GM18868 (cell line): ENCODE data around the gene MAMLD1.

Experiments
- ATAC-seq: cut with Tn5 transposase; IDR thresholded peaks from one replicate; pipeline ENCODE4 v1.9.1; 2021; ENCODE audit warnings: mild to moderate bottlenecking, moderate library complexity; ENCODE audit not compliant: unreplicated experiment

The MAMLD1 gene

DNA sequence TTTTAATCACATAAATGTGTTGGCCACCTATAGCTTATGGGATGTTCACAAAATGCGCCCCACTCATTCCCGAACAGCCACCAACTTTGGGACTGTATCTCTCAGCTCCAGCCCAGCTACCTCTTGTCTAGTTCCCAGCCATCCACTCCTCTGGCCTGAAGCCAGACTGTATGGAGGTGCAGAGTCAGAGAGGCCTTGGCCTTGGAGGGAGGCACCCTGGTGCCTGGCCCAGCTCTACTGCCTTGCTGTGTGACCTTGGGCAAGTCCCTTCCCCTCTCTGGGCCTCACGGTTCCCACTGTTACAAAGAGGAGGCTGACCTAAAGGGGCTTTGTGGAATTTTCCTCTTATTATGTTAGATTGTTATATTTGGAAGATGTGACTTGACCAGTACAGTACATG lies 13.9 kb downstream of the MAMLD1 start:
- ATAC-seq, result no peak

DNA sequence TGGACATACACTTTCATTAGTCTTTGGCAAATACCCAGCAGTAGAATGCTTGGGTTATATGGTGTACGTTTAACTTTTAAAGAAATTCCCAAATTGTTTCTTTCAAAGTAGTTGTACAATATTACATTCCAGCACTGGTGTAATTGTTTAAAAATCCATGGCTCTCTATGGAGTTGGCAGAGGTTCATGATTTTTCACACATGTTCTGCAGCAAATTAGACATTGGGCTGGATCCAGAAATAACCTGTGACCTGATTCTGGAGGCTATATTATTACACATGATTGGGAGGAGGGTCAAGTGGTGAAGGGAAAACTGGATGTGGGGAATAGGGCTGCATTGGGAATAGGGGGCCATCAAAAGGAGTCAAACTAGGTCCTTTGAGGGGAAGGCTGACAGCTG lies 41.9 kb downstream of the MAMLD1 start:
- no peak for ATAC-seq

DNA sequence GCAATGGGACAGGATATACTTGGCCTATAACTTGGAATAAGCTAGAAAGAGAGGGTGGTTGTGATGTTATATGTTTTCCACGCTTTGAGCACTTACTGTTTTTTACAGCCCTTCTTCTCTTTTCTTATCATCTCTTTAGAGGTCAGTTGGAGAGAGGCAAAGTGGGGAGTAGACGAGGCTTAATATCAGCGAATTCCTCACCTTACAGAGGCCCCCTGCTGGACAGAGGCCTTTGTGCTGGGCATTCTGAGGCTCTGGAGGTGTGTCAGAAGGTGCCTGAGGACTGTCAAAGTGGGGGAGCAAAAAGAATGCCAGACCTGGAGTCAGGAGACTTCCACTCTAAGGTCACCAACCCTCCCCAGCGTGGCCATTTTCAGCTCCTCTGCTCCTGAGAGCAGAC lies 42.5 kb downstream of the MAMLD1 start:
- ATAC-seq, result no peak

DNA sequence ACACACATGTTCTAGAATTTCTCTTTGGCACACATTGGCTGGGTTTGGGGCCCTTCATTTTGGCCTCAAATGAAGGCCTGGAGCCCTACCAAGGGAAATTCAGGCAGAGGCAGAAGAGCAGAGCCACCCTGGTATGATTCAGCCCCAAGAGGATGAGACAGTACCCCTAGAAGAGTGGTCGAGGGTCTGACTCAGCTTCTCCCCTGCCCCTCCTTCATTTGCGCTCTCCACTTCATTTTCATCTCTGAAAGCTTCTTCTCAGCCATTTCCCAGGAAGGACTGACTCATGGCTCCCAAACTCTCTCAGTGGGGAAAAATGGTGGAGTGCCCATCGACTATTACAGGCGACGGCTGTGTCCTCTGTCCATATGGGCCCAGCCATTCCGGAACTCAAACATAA lies 43.5 kb downstream of the MAMLD1 start:
- no peak for ATAC-seq

DNA sequence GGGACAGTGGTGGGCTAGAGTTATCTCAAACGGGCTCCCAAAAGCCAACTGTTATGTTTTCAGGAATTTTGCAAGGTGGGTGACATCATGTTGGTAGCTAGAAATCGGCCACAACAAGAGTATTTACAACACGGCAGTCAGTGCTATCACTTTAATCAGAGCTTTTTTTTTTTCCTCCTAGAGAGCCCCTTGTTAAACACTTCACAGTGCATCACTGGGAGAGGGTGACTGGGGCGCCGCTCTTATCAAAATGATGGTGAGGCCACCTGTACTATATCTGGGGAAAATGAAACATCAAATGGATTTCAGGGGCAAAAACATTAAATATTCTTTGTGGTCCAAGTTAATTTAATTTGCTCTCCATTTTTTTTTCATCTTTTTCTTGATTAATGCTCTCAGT lies 44.9 kb downstream of the MAMLD1 start:
- ATAC-seq, result no peak

DNA sequence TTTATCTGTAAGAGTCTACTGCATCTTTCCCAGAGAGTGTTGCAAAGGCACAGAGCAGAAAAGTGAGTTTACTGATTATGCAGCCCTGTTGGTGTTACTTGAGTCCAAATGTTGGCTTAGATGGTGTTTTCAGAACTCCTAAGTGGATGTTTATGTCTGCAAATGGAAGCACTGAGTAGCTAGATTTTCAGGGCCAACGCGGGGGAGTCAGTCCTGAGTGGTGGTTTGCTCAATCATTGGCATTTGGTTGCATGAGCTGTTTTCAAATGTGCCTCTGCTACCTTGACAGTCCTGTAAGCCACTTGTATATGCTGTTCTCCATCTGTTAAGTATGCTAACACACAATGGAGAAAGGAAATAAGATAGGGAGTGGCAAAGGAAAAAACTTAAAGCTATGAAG lies 45.4 kb downstream of the MAMLD1 start:
- no peak for ATAC-seq

DNA sequence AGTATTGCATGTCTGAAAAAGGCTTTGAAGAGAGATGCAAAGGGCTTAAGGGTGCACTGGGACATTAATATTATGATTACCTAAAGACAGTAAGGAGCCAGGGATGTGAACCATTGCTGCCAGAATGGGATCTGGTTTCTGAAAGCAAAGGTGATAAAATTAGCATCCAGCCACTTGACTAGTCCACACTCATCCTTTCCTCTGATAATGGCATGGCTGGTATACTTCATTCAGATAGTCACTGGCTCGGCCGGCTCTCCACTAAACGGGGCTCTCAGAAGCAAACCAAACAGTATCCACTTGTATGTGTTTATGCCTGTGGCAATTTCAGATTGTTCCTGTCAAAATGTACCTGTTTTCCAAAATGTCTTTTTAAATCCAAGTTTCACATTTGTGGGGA lies 46.4 kb downstream of the MAMLD1 start:
- no peak for ATAC-seq

DNA sequence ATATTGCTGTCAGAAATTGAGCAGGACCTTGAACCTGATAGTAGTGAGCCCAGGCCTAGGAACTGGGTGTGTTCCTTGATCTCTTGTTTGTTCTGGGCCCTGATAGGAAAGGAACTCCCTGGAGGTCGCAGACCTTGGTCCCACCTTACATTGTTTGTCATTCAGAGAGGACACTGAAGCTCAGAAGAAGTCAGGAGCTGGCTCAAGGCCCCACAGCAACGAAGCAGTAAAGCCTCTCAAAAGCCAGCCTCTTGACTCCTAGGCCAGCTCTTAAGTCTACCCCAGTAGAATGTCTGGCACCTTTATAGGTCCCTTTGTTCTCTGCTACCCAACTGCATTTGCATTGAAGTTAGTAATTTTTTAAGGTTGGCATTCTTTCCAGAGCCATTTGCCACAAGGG lies 46.8 kb downstream of the MAMLD1 start:
- no peak for ATAC-seq

DNA sequence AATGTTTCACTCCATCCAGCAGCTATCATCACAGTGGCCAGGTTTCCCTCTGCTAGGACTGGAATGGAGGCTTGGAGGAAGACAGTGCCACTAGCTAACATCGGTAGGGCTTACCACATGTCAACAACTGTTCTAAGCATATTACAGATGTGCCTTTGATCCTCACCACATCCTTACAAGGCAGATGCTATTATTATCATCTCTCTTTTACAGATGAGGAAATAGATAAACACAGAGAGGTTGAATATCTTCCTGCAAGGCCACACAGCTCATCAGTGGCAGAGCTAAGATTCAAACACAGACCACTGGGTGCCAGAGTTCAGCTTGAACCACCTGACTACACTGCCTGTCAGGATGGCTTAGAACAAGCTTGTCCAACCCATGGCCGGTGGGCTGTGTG lies 47.4 kb downstream of the MAMLD1 start:
- no peak for ATAC-seq

DNA sequence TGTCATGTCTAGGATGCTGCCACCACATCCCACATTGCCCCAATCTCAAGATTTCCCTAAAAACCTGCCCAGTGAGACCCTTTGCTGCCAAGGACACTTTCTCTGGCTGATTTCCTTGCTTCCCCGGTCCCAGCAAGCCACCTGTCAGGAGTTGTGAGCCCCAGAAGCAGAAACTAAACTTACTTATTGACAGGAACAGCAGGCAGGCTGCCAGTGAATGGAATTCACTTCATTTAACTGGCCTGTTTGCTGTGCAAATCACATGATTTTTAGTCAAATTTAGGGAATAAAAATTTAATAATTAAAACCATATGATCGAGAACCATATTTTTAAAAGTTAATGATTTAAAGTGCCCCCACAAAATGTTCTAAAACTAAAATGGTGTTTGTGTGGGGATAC lies 48.5 kb downstream of the MAMLD1 start:
- no peak for ATAC-seq

DNA sequence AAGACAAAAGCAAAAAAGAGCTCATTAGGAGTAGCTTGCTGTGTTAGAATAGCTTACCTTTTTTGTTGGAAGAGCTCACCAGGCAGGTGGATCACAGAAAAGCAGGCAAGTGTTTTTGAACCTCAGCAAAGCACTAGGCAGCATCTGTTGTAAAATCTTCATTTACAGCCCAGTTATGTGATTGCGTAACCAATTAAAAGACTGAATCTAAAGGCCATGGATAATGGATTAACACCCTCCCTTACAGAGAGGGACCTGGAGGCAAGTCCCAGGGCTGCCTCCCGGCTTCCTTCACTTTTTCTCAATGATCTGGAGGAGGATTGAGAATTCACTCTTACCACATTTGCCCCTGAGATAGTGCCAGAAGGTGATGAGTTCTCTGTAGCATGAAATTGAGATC lies 51.1 kb downstream of the MAMLD1 start:
- ATAC-seq, result no peak

DNA sequence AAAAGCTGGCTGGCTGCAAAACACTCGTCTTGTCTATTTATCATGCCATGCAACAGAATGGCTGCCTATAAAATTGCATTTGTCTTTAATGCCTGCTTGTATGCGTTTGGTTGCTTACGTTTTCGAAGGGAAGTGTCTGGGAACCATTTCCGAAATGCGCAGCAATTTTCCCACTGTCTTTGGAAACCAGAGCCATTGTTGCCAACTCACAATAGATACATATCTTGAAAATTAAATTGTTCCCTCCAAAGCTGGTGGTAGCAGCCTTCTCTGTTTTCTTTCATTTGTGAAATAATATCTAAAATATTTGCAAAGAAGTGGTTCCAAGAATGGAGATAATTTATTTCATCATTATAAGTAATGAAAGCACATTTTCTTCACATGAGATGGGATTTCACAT lies 53.4 kb downstream of the MAMLD1 start:
- ATAC-seq, result no peak

DNA sequence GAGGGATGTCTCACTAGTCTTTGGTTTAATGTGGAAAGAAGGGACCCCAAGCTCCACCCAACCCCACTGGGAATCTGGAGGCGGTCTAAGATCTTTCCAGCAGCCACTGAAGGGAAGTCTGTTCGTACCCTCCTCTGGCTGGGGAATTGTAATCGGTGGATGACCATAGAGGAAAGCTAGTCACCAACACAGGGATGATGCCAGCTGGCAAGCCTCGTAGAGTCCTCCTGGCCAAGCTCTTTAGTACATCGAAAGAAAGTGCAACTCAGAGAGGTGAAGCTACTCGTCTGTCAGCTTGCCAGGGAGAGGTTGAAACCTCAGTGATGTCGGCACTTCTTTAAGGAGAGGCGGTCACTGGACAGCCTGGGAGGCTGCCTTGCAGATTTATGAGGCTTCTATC lies 58.7 kb downstream of the MAMLD1 start:
- ATAC-seq, result no peak

DNA sequence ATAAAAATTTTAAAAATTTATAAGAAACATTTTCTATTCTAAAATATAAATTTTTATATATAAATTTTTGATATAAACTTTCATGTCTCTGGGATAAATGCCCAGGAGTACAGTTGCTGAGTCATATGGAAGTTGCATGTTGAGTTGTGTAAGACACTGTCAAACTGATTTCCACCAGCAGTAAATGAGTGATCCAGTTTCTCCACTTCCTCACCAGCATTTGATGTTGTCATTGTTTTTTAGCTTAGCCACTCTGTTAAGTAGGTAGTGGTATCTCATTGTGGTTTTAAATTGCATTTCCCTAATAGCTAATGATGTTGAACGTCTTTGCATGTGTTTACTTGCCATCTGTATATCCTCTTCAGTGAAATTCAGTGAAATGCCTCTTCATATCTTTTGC lies 66.5 kb downstream of the MAMLD1 start:
- no peak for ATAC-seq

DNA sequence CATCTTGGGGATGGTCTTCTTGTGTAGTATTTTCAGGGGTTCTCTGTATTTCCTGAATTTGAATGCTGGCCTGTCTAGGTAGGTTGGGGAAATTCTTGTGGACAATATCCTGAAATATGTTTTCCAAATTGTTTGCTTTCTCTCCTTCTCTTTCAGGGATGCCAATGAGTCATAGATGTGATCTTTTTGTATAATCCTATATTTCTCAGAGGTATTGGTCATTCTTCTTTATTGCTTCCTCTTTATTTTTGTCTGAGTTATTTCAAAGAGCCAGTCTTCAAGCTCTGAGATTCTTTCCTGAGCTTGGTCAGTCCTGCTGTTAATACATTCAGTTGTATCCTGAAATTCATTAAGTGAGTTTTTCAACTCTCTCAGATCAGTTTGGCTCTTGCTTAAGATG lies 73.1 kb downstream of the MAMLD1 start:
- ATAC-seq, result no peak

DNA sequence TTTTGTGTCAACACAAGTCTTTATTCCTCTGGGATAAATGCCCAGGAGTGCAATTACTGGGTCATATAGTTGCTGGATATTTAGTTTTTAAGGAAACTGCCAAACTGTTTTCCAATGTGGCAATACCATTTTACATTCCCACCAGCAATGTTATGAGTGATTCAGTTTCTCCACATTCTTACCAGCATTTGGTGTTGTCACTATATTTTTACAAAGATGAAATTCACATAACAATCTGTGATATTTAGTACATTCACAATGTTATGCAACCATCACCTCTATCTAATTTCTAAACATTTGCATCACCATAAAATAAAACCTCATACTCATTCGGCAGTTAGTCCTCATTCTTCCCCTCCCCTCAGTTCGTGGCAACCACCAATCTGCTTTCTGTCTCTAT lies 75.0 kb downstream of the MAMLD1 start:
- ATAC-seq, result no peak

DNA sequence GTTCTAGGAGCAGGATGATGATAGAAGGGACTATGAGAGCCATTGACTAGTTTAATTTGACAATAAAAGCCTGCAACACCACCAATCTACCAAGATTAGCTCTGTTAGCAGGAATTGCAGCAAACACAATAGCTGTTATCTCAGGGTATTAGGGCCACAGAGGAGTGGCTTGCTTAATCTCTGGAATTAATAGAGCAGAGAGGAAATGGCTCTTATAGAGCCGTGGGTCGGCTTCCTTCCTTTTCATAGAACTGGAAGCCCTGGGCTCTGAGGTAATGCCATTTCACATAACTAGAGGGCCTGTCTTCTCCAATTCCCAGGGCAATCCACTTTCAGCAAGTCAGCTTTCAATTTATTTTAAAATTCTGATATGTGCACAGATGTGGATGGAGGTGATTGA lies 83.0 kb downstream of the MAMLD1 start:
- no peak for ATAC-seq

DNA sequence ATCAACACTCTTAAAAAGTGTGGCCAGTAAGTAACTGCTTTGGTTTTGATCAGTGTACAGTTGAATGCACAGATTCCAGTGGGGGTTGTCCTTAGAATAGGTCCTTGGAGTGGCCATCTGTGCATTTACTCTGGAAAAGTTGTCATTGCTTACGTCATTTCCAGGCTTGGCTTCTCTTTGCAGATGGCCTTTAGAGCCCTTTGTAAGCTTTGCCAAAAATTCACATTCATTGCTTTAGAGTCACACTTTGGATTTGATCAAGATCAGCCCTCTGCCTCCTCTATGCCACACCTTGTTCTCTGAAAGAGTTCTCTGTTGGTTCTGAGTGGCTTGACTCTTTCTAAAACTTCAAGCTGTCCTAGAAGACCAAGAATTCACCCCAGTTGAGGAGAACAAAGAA lies 83.9 kb downstream of the MAMLD1 start:
- no peak for ATAC-seq

DNA sequence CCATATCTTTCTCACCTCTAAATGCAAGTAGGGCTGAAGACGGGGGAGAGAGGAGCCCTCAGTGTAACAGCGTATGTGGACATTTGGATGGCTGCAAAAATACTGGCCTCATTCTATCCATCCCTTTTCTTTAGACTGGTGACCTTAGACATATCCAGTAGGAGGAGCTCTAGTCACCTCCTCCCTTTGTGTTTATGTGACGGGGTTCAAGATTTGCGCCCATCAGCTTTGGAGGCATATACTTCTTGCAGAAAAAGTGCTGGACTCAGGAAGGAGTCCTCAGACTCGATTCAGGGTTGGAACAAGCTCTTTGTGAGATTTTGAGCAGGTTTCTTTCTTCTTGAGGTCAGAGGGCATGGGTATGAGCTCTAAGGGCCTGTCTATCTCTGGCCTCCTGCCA lies 86.2 kb downstream of the MAMLD1 start:
- ATAC-seq, result no peak

DNA sequence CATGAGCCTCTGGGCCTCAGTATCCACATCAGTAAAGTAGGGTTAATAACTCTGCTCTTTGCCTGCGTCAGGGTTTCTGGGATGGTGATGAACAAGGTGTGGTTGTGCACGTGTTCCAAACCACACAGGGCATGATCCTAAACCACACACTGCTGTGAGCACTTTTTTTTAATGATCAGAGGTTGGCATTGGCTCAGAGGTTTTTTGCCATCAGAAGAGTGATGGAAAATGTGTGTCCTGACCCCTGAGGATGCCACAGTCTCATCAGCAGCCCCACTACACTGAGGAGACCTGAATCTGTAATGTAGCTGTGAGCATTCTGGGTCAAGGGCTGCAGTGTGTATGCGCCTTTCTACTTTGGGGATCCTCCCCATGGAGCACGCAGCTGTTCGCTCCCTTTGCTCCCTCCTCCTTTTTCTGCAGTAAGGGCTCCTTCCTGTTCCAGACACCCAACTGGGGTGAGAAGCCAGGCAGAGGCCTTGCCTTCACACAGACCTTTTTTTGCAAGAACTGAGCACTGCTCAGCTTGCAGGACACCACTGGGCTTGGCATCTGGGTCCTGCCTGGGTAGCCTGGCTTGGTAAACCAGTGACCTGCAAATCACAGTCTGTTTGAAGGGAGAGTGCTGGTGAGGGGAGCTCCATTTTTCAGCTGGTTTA lies 87.5 kb downstream of the MAMLD1 start:
- no peak for ATAC-seq

DNA sequence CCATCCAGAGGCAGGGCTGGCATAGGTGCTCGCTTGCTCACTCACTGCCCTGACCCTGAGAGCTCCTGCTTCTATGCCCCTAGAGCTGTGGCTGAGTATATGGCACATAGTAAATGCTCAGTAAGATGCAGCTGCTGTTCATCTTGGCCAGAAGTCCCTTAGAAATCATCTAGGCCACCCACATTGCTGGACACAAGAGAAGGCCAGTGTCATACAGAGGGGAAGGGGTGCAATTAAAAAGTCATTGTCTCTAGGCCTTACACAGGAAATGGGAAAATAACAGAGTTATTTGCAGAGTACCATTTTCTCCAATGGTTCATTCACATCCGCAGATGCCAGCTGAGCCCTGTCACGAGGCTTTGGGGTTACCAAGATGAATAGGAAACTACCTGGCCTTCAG lies 88.8 kb downstream of the MAMLD1 start:
- ATAC-seq, result no peak

DNA sequence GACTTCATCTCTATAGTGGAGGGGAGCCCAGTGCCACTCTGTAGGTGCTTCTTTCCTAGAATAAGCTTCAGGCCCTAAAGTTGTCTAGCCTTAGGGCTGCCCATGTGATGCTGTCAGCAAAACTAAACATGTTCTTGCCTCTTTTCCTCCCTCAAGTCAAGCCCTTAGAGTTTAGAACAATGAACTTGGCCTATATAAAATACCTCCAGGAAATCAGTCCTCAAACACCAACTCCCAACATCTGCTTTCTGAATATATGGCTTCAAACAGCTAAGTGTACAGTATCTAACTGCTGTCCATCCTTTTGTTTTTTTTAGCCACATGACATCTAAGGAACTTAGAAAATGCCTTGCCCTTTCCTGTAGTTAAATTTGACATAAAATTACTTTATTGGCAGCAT lies 91.0 kb downstream of the MAMLD1 start:
- ATAC-seq, result no peak

DNA sequence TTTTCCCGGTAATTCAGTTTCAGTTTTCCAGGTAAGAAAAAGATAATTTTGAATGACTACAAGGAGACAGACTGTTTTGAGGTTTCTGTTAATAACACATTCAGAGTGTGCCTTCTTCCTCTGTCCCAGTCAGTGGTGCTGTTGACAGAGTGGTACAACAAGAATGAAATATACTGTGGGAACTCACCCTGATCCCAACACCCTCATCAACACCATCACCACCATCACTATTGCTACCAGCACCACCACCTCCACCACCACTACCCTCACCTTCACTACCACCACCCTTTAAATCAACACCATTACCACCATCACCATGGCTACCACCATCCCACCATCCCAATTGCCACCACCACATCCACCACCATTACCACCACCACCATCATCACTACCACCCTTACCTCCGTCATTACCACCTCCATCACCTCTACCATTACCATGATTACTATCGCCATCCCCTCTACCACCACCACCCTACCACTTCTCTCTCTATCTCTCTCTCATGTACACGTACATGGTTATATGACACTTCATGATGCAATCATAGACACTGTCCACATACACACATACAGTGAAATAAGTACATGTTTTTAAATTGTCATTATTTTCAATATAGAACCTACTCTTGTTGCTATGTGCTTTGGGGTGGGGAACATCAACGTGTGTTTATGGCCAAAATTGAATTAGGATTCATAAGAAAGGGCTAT lies 91.5 kb downstream of the MAMLD1 start:
- no peak for ATAC-seq
